ENCODE data around the gene LINC01488. TPM values are rescaled to one million over a fixed set of nuclear protein-coding genes. Genes with fewer than 3 reads are reported as not detected.

LINC01488 gene
- total and polyA plus RNA-seq, 2 experiments from 2014 or later = not detected

DNA sequence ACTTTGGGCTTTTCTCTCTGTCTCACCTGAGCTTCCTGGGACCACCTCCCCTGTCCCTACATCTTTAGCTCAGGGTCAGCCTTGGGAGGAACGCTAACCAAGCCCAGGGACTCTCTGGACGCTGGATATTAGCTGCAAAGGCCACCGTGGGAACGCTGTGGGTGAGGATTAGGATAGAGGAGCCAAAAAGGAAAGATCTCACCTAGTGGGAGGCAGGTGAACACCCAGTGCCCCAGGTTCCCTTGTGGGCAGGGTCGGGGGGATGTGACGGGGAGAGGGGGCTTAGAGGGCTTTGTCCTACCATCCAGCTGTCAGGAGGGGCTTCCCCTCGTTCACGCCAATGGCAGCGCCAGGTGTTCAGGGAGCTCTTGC is 50.2 kb downstream of the LINC01488 start:
- H3K27me3 ChIP-seq (ENCODE audit: insufficient read depth) = no peaks in the 10 kb centered on the region
- H3K27ac Mint-ChIP-seq = no peak overlapping the region
- H3K36me3 ChIP-seq (ENCODE audit: insufficient read depth) = no peaks in the 10 kb centered on the region
- H3K36me3 Mint-ChIP-seq (ENCODE audit: low read depth) = no peaks in the 10 kb centered on the region; the same call in 2 of the 3 replicates
- H3K27ac ChIP-seq (ENCODE audit: low read depth) = no peak overlapping the region
- H3K4me1 Mint-ChIP-seq = peaks cover 6% of the 10 kb centered on the region
- no peaks in the 10 kb centered on the region for H4K20me1 ChIP-seq (replicated peaks; ENCODE audit: insufficient read depth)
- no peak for ATAC-seq
- TF ChIP-seq JUNB (IDR thresholded peaks at IDR 0.05; ENCODE audit: unreplicated experiment) (no peak), POLR2AphosphoS5 (IDR thresholded peaks at IDR 0.05; ENCODE audit: low read depth) (no peak), REST (IDR thresholded peaks at IDR 0.05; ENCODE audit: unreplicated experiment) (no peak), STAT1 (IDR thresholded peaks at IDR 0.05; ENCODE audit: unreplicated experiment) (no peak), ZNF331 (CRISPR knock-in tag; IDR thresholded peaks at IDR 0.05; ENCODE audit: low read depth) (no peak), ZNF114 (CRISPR knock-in tag; IDR thresholded peaks at IDR 0.05) (no peak), NANOG (IDR thresholded peaks at IDR 0.05; ENCODE audit: borderline replicate concordance) (no peak), EZH2 (IDR thresholded peaks at IDR 0.05; ENCODE audit: low read depth, unreplicated experiment) (no peak), EZH2phosphoT487 (IDR thresholded peaks at IDR 0.05; ENCODE audit: unreplicated experiment) (no peak), CREB1 (CRISPR knock-in tag; IDR thresholded peaks at IDR 0.05; ENCODE audit: low read depth) (no peak)
- TF ChIP-seq, protein P1, sequence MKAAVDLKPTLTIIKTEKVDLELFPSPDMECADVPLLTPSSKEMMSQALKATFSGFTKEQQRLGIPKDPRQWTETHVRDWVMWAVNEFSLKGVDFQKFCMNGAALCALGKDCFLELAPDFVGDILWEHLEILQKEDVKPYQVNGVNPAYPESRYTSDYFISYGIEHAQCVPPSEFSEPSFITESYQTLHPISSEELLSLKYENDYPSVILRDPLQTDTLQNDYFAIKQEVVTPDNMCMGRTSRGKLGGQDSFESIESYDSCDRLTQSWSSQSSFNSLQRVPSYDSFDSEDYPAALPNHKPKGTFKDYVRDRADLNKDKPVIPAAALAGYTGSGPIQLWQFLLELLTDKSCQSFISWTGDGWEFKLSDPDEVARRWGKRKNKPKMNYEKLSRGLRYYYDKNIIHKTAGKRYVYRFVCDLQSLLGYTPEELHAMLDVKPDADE (IDR thresholded peaks at IDR 0.05) = no peak
- TF ChIP-seq, protein P2, sequence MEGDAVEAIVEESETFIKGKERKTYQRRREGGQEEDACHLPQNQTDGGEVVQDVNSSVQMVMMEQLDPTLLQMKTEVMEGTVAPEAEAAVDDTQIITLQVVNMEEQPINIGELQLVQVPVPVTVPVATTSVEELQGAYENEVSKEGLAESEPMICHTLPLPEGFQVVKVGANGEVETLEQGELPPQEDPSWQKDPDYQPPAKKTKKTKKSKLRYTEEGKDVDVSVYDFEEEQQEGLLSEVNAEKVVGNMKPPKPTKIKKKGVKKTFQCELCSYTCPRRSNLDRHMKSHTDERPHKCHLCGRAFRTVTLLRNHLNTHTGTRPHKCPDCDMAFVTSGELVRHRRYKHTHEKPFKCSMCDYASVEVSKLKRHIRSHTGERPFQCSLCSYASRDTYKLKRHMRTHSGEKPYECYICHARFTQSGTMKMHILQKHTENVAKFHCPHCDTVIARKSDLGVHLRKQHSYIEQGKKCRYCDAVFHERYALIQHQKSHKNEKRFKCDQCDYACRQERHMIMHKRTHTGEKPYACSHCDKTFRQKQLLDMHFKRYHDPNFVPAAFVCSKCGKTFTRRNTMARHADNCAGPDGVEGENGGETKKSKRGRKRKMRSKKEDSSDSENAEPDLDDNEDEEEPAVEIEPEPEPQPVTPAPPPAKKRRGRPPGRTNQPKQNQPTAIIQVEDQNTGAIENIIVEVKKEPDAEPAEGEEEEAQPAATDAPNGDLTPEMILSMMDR (conservative IDR thresholded peaks at IDR 0.05; ENCODE audit: low read depth in 2 of 2) = no peak
- TF ChIP-seq, protein P3, sequence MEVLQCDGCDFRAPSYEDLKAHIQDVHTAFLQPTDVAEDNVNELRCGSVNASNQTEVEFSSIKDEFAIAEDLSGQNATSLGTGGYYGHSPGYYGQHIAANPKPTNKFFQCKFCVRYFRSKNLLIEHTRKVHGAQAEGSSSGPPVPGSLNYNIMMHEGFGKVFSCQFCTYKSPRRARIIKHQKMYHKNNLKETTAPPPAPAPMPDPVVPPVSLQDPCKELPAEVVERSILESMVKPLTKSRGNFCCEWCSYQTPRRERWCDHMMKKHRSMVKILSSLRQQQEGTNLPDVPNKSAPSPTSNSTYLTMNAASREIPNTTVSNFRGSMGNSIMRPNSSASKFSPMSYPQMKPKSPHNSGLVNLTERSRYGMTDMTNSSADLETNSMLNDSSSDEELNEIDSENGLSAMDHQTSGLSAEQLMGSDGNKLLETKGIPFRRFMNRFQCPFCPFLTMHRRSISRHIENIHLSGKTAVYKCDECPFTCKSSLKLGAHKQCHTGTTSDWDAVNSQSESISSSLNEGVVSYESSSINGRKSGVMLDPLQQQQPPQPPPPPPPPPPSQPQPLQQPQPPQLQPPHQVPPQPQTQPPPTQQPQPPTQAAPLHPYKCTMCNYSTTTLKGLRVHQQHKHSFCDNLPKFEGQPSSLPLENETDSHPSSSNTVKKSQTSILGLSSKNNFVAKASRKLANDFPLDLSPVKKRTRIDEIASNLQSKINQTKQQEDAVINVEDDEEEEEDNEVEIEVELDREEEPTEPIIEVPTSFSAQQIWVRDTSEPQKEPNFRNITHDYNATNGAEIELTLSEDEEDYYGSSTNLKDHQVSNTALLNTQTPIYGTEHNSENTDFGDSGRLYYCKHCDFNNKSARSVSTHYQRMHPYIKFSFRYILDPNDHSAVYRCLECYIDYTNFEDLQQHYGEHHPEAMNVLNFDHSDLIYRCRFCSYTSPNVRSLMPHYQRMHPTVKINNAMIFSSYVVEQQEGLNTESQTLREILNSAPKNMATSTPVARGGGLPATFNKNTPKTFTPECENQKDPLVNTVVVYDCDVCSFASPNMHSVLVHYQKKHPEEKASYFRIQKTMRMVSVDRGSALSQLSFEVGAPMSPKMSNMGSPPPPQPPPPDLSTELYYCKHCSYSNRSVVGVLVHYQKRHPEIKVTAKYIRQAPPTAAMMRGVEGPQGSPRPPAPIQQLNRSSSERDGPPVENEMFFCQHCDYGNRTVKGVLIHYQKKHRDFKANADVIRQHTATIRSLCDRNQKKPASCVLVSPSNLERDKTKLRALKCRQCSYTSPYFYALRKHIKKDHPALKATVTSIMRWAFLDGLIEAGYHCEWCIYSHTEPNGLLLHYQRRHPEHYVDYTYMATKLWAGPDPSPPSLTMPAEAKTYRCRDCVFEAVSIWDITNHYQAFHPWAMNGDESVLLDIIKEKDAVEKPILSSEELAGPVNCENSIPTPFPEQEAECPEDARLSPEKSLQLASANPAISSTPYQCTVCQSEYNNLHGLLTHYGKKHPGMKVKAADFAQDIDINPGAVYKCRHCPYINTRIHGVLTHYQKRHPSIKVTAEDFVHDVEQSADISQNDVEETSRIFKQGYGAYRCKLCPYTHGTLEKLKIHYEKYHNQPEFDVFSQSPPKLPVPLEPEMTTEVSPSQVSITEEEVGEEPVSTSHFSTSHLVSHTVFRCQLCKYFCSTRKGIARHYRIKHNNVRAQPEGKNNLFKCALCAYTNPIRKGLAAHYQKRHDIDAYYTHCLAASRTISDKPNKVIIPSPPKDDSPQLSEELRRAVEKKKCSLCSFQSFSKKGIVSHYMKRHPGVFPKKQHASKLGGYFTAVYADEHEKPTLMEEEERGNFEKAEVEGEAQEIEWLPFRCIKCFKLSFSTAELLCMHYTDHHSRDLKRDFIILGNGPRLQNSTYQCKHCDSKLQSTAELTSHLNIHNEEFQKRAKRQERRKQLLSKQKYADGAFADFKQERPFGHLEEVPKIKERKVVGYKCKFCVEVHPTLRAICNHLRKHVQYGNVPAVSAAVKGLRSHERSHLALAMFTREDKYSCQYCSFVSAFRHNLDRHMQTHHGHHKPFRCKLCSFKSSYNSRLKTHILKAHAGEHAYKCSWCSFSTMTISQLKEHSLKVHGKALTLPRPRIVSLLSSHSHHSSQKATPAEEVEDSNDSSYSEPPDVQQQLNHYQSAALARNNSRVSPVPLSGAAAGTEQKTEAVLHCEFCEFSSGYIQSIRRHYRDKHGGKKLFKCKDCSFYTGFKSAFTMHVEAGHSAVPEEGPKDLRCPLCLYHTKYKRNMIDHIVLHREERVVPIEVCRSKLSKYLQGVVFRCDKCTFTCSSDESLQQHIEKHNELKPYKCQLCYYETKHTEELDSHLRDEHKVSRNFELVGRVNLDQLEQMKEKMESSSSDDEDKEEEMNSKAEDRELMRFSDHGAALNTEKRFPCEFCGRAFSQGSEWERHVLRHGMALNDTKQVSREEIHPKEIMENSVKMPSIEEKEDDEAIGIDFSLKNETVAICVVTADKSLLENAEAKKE (CRISPR knock-in tag; IDR thresholded peaks at IDR 0.05) = no peak
- peaks cover 13% of the 10 kb centered on the region for H3K27me3 Mint-ChIP-seq (ENCODE audit: insufficient read depth, low read depth, poor library complexity)
- H3F3A ChIP-seq (replicated peaks; ENCODE audit: low read depth) = no peaks in the 10 kb centered on the region
- H3K79me2 ChIP-seq (replicated peaks; ENCODE audit: insufficient read depth) = no peaks in the 10 kb centered on the region
- H3K9me2 ChIP-seq (ENCODE audit: insufficient read depth) = no peaks in the 10 kb centered on the region
- no peak overlapping the region for H3K4me2 ChIP-seq
- H2AFZ ChIP-seq = no peak overlapping the region
- no peak for DNase-seq (ENCODE audit: low spot score)
- no peak overlapping the region for H3K4me3 ChIP-seq
- no peaks in the 10 kb centered on the region for H3K9me3 Mint-ChIP-seq
- no peaks in the 10 kb centered on the region for H3K4me1 ChIP-seq (ENCODE audit: insufficient read depth)
- no peak overlapping the region for H3K4me3 Mint-ChIP-seq
